Neuronal stem cell (in vitro differentiated cells): ENCODE data around the gene NMNAT3.

ENCODE experiments used
- DNase-seq: peaks from one replicate; pipeline ENCODE4 v3.0.0-alpha.2; 2013; ENCODE audit warnings: low spot score
- H2AFZ ChIP-seq: one replicate; pipeline ENCODE4 v1.6.1; 2013; ENCODE audit warnings: mild to moderate bottlenecking, low read length, inconsistent platforms
- H2AK5ac ChIP-seq: 2 replicates; pipeline ENCODE4 v1.6.1; 2013; ENCODE audit warnings: low read depth, mild to moderate bottlenecking, inconsistent platforms, low read length, moderate library complexity, mixed read lengths
- H2BK120ac ChIP-seq: 2 replicates; pipeline ENCODE4 v1.6.1; 2013; ENCODE audit warnings: low read depth, mild to moderate bottlenecking, inconsistent platforms, low read length, moderate library complexity, mixed read lengths
- H2BK12ac ChIP-seq: one replicate; pipeline ENCODE4 v1.6.1; 2013; ENCODE audit warnings: low read length, inconsistent platforms
- H2BK15ac ChIP-seq: 2 replicates; pipeline ENCODE4 v1.6.1; 2013; ENCODE audit warnings: mild to moderate bottlenecking, low read length, inconsistent platforms, mixed read lengths
- H2BK5ac ChIP-seq: one replicate; pipeline ENCODE4 v1.6.1; 2013; ENCODE audit warnings: inconsistent platforms, mild to moderate bottlenecking, low read length, moderate library complexity
- H3K14ac ChIP-seq: one replicate; pipeline ENCODE4 v1.6.1; 2013; ENCODE audit warnings: low read length, inconsistent platforms
- H3K18ac ChIP-seq: 2 replicates; pipeline ENCODE4 v1.6.1; 2013; ENCODE audit warnings: low read length, inconsistent platforms
- H3K23ac ChIP-seq: 2 replicates; pipeline ENCODE4 v1.6.1; 2013; ENCODE audit warnings: low read depth, mild to moderate bottlenecking, mixed read lengths, low read length, inconsistent platforms; ENCODE audit not compliant: poor library complexity
- H3K27ac ChIP-seq: replicated peaks from 3 replicates; pipeline ENCODE4 v1.5.1; 2013; ENCODE audit warnings: low read length, inconsistent platforms
- H3K27me3 ChIP-seq, 3 experiments: 2 replicates each; pipeline ENCODE4 v1.6.1; 2013; ENCODE audit warnings: low read length in 3 of 3, mild to moderate bottlenecking in 2 of 3, inconsistent platforms in 1 of 3, low read depth in 1 of 3, mixed read lengths in 1 of 3, moderate library complexity in 1 of 3; ENCODE audit not compliant: control insufficient read depth in 3 of 3, insufficient read depth in 3 of 3
- H3K36me3 ChIP-seq, 2 donors: replicated peaks in 1 of 2; 2 replicates each; pipeline ENCODE4 v1.6.1; 2013; ENCODE audit warnings: low read length in 2 of 2; ENCODE audit not compliant: control insufficient read depth in 2 of 2, insufficient read depth in 2 of 2
- H3K4ac ChIP-seq: 2 replicates; pipeline ENCODE4 v1.6.1; 2013; ENCODE audit warnings: inconsistent platforms, mild to moderate bottlenecking, low read length, moderate library complexity
- H3K4me1 ChIP-seq, 2 donors: 1 replicate in 1 of 2; 2 replicates in 1 of 2; pipeline ENCODE4 v1.6.1; 2013; ENCODE audit warnings: low read length in 2 of 2, low read depth in 1 of 2; ENCODE audit not compliant: control insufficient read depth in 2 of 2, insufficient read depth in 1 of 2
- H3K4me2 ChIP-seq: one replicate; pipeline ENCODE4 v1.6.1; 2013; ENCODE audit warnings: mild to moderate bottlenecking, low read length, inconsistent platforms; ENCODE audit not compliant: insufficient read depth, poor library complexity, severe bottlenecking
- H3K4me3 ChIP-seq, 2 donors: 2 replicates each; pipeline ENCODE4 v1.5.1; 2013; ENCODE audit warnings: low read length in 2 of 2, mild to moderate bottlenecking in 2 of 2, inconsistent platforms in 1 of 2, moderate library complexity in 1 of 2
- H3K79me1 ChIP-seq: one replicate; pipeline ENCODE4 v1.6.1; 2013; ENCODE audit warnings: low read depth, mild to moderate bottlenecking, inconsistent platforms, low read length, moderate library complexity
- H3K9ac ChIP-seq: one replicate; pipeline ENCODE4 v1.6.1; 2013; ENCODE audit warnings: mild to moderate bottlenecking, low read depth, low read length, inconsistent platforms; ENCODE audit not compliant: poor library complexity
- H3K9me3 ChIP-seq, 2 donors: replicated peaks in 1 of 2; 2 replicates each; pipeline versions ENCODE3 to v1.6.1; 2013; ENCODE audit warnings: low read length in 2 of 2, mild to moderate bottlenecking in 2 of 2, inconsistent platforms in 1 of 2, low read depth in 1 of 2, mixed read lengths in 1 of 2, moderate library complexity in 1 of 2; ENCODE audit not compliant: control insufficient read depth in 2 of 2, insufficient read depth in 1 of 2
- H4K8ac ChIP-seq: one replicate; pipeline ENCODE4 v1.6.1; 2013; ENCODE audit warnings: low read depth, mild to moderate bottlenecking, inconsistent platforms, low read length, moderate library complexity
- H4K91ac ChIP-seq: one replicate; pipeline ENCODE4 v1.6.1; 2013; ENCODE audit warnings: low read length, low read depth, mild to moderate bottlenecking, inconsistent platforms; ENCODE audit not compliant: poor library complexity
- WGBS, 2 donors: extraction: QIAGEN DNeasy Blood & Tissue Kit; methylation state at CpG; one replicate each; pipeline ENCODE4 v1.1.7; 2013; ENCODE audit warnings: missing lambda C conversion rate in 2 of 2, mixed read lengths in 1 of 2; ENCODE audit not compliant: insufficient read length in 2 of 2, insufficient replicate concordance in 1 of 2; ENCODE audit errors: extremely low coverage in 2 of 2; 5-methylcytosine and 5-hydroxymethylcytosine counted together

Gene NMNAT3

GRCh38 chr3:139715743-139716360 lies 38.1 kb upstream of the NMNAT3 start:
- Histone ChIP-seq H4K8ac (no peak overlapping the region), H3K36me3 (no peaks in the 10 kb centered on the region), H3K4me3 (no peak overlapping the region), H2AFZ (no peak overlapping the region), H3K27me3 (no peaks in the 10 kb centered on the region), H2BK12ac (no peak overlapping the region), H3K4me1 (no peaks in the 10 kb centered on the region), H3K14ac (no peak overlapping the region), H3K79me1 (no peaks in the 10 kb centered on the region), H3K9me3 (no peaks in the 10 kb centered on the region), H2BK15ac (no peak overlapping the region), H3K27ac (no peak overlapping the region), H3K18ac (no peak overlapping the region), H3K4me2 (no peak overlapping the region), H3K9ac (no peak overlapping the region), H2BK120ac (no peak overlapping the region), H4K91ac (no peak overlapping the region), H2BK5ac (no peak overlapping the region), H3K4ac (no peak overlapping the region), H3K23ac (no peak overlapping the region), H2AK5ac (no peak overlapping the region)
- DNase-seq, result no peak
- WGBS, 2 donors, result no CpG with 5 or more reads among the region's 2 CpGs

GRCh38 chr3:139715166-139715565 lies 37.4 kb upstream of the NMNAT3 start:
- Histone ChIP-seq H3K4me1 (no peaks in the 10 kb centered on the region), H3K27me3 (no peaks in the 10 kb centered on the region), H3K18ac (no peak overlapping the region), H2AK5ac (no peak overlapping the region), H4K91ac (no peak overlapping the region), H2BK12ac (no peak overlapping the region), H3K23ac (no peak overlapping the region), H3K79me1 (no peaks in the 10 kb centered on the region), H3K9ac (no peak overlapping the region), H3K27ac (no peak overlapping the region), H3K14ac (no peak overlapping the region), H3K9me3 (no peaks in the 10 kb centered on the region), H2BK15ac (no peak overlapping the region), H2BK120ac (no peak overlapping the region), H4K8ac (no peak overlapping the region), H3K4me2 (no peak overlapping the region), H3K36me3 (no peaks in the 10 kb centered on the region), H3K4ac (no peak overlapping the region), H3K4me3 (no peak overlapping the region), H2BK5ac (no peak overlapping the region), H2AFZ (no peak overlapping the region)
- no peak for DNase-seq
- no CpG with 5 or more reads among the region's 2 CpGs for WGBS, 2 donors

DNA sequence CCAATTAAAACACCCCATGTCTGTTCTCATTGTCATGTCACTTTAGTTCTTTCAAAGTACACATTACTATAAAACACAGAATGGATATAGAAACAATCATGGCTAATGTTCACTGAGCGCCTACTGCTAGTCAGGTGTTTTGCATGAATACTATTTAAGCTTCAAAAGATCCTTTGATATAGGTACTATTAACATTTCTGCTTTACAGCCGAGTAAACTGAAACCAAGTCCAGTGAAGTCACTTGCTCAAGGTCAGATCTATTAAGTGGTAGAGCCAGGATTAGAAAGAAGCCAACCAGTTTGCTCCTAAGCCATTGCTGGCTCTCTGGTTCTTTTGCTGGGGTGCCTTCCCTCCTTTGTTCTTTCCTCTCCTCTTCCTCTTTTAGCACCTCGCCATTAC lies 32.4 kb upstream of the NMNAT3 start:
- no peak overlapping the region for H3K27ac ChIP-seq
- H3K4me2 ChIP-seq, result no peak overlapping the region
- no peak overlapping the region for H2AK5ac ChIP-seq
- H3K27me3 ChIP-seq, result peaks cover 0 to 4% (median 0%) of the 10 kb centered on the region in 3 experiments
- no peaks in the 10 kb centered on the region for H3K36me3 ChIP-seq
- H3K4me1 ChIP-seq, result no peaks in the 10 kb centered on the region
- no peak overlapping the region for H2BK12ac ChIP-seq
- H2AFZ ChIP-seq, result no peak overlapping the region
- H3K9ac ChIP-seq, result no peak overlapping the region
- no peak overlapping the region for H3K4me3 ChIP-seq
- no peaks in the 10 kb centered on the region for H3K79me1 ChIP-seq
- H3K4ac ChIP-seq, result no peak overlapping the region
- no peak overlapping the region for H3K23ac ChIP-seq
- no peaks in the 10 kb centered on the region for H3K9me3 ChIP-seq
- no peak overlapping the region for H2BK15ac ChIP-seq
- WGBS, 2 donors, result no CpG with 5 or more reads among the region's 3 CpGs
- no peak overlapping the region for H2BK120ac ChIP-seq
- no peak overlapping the region for H3K18ac ChIP-seq
- no peak overlapping the region for H4K8ac ChIP-seq
- DNase-seq, result no peak
- no peak overlapping the region for H3K14ac ChIP-seq
- no peak overlapping the region for H4K91ac ChIP-seq
- H2BK5ac ChIP-seq, result no peak overlapping the region

DNA sequence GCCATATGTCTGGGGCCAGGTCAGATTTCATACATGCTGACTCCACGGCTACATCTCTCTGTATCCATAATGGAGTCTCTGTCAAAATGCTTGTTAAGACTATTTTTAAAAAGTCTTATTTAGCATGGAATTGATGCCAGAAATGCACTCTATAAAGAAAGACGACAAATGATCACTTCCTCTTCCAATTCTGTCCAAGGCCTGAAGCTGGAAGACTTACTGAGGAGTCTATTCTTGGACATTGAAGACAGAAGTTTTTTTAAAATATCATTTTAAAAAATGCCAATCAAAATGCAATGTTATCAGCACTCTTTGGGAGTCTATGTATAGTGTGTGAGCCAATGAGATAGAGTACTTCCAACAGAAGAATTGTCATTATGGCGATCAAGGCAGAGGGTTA lies 27.9 kb upstream of the NMNAT3 start:
- Histone ChIP-seq H3K4me1 (no peaks in the 10 kb centered on the region), H3K4me3 (no peak overlapping the region), H2BK15ac (no peak overlapping the region), H3K9ac (no peak overlapping the region), H3K27ac (no peak overlapping the region), H3K4ac (no peak overlapping the region), H2AFZ (no peak overlapping the region), H2BK120ac (no peak overlapping the region), H3K4me2 (no peak overlapping the region), H3K36me3 (no peaks in the 10 kb centered on the region), H3K9me3 (peaks cover 0 to 2% of the 10 kb centered on the region in 2 donors), H3K14ac (no peak overlapping the region), H3K79me1 (no peaks in the 10 kb centered on the region), H4K8ac (no peak overlapping the region), H2AK5ac (no peak overlapping the region), H3K23ac (no peak overlapping the region), H3K18ac (no peak overlapping the region), H4K91ac (no peak overlapping the region), H3K27me3 (peaks cover 0 to 6% (median 0%) of the 10 kb centered on the region in 3 experiments), H2BK12ac (no peak overlapping the region), H2BK5ac (no peak overlapping the region)
- no peak for DNase-seq
- WGBS, 2 donors, result no CpG with 5 or more reads among the region's 3 CpGs
